HG03025 (cell line): ENCODE results near the gene COL20A1.
"Not testable (repeated sequence)": the region's sequence is repeated elsewhere in the genome, so short reads cannot be mapped to it uniquely, and the experiment has no call there.

Source experiments
- ATAC-seq: cut with Tn5 transposase; IDR thresholded peaks from one replicate; pipeline ENCODE4 v1.9.1; 2021; ENCODE audit warnings: mild to moderate bottlenecking, moderate library complexity; ENCODE audit not compliant: unreplicated experiment, low FRiP score

Gene COL20A1

GRCh38 chr20:63369724-63370617 lies 77.0 kb downstream of the COL20A1 start:
- ATAC-seq, result no peak

- ATAC-seq, result no peak
These were observed 77.7 kb downstream of the COL20A1 start for GRCh38 chr20:63370618-63371187.

GRCh38 chr20:63371291-63371865 lies 78.4 kb downstream of the COL20A1 start:
- no peak for ATAC-seq

GRCh38 chr20:63372971-63373885 lies 80.2 kb downstream of the COL20A1 start:
- no peak for ATAC-seq

- ATAC-seq, result no peak
These were observed 81.0 kb downstream of the COL20A1 start for GRCh38 chr20:63373996-63374395.

GRCh38 chr20:63374504-63374903 lies 81.5 kb downstream of the COL20A1 start:
- no peak for ATAC-seq

- no peak for ATAC-seq
These were observed 82.5 kb downstream of the COL20A1 start for GRCh38 chr20:63375438-63375837.

- no peak for ATAC-seq
These were observed 83.6 kb downstream of the COL20A1 start for GRCh38 chr20:63376283-63377250.

GRCh38 chr20:63377256-63377941 lies 84.4 kb downstream of the COL20A1 start:
- no peak for ATAC-seq

GRCh38 chr20:63377951-63378381 lies 85.0 kb downstream of the COL20A1 start:
- no peak for ATAC-seq

- no peak for ATAC-seq
These were observed 85.6 kb downstream of the COL20A1 start for GRCh38 chr20:63378626-63379025.

- no peak for ATAC-seq
These were observed 86.3 kb downstream of the COL20A1 start for GRCh38 chr20:63379296-63379695.

GRCh38 chr20:63379872-63380271 lies 86.9 kb downstream of the COL20A1 start:
- not testable (repeated sequence) for ATAC-seq

GRCh38 chr20:63380346-63380870 lies 87.4 kb downstream of the COL20A1 start:
- ATAC-seq, result no peak

GRCh38 chr20:63381781-63382431 lies 88.9 kb downstream of the COL20A1 start:
- ATAC-seq, result no peak

- ATAC-seq, result no peak
These were observed 89.7 kb downstream of the COL20A1 start for GRCh38 chr20:63382551-63383300.

- ATAC-seq, result no peak
These were observed 90.6 kb downstream of the COL20A1 start for GRCh38 chr20:63383556-63383955.
